Measurements from ENCODE around the gene KIAA0232.

The KIAA0232 gene

GRCh38 chr4:6813725-6814124 lies 31.2 kb downstream of the KIAA0232 start:
- H3K4me1 ChIP-seq (ENCODE audit: insufficient read depth, low read length): no peaks in the 10 kb centered on the region
- no peaks in the 10 kb centered on the region for H3K27me3 ChIP-seq (ENCODE audit: insufficient read depth, low read length, poor library complexity)
- peaks cover 2% of the 10 kb centered on the region; the same call in 1 of the 2 replicates for H3K36me3 ChIP-seq (ENCODE audit: insufficient read depth, low read length)
- H4K20me1 ChIP-seq (ENCODE audit: insufficient read depth, low read length): peaks cover 25% of the 10 kb centered on the region; the same call in 1 of the 2 replicates
- H3K4me2 ChIP-seq (ENCODE audit: insufficient read depth, low read length): no peak overlapping the region
- peaks cover 11% of the 10 kb centered on the region for H3K9me3 ChIP-seq (ENCODE audit: insufficient read depth, low read length, severe bottlenecking)
- no peak overlapping the region for H2AFZ ChIP-seq (ENCODE audit: low read depth, low read length)
- no peak for TF ChIP-seq EZH2 (IDR thresholded peaks at IDR 0.05; ENCODE audit: borderline replicate concordance, low read depth, low read length, severe bottlenecking)
- TF ChIP-seq CTCF (IDR thresholded peaks at IDR 0.05; ENCODE audit: borderline replicate concordance, extremely low read depth, low read length, poor library complexity, severe bottlenecking): no peak
- H3K27ac ChIP-seq (ENCODE audit: low read length): no peak overlapping the region
- H3K4me3 ChIP-seq (ENCODE audit: low read depth in 1 of 2, low read length in 2 of 2): no peak overlapping the region
- DNase-seq: no peak
- no peak overlapping the region for H3K9ac ChIP-seq (ENCODE audit: low read depth, low read length)
- H3K79me2 ChIP-seq (ENCODE audit: insufficient read depth, low read length): peaks cover 87% of the 10 kb centered on the region
- no peak for ATAC-seq (ENCODE audit: insufficient read depth, low read depth)

GRCh38 chr4:6815029-6815836 lies 32.7 kb downstream of the KIAA0232 start:
- DNase-seq (no peak), ATAC-seq (ENCODE audit: insufficient read depth, low read depth) (no peak)
- Histone ChIP-seq H4K20me1 (ENCODE audit: insufficient read depth, low read length) (peaks cover 23% of the 10 kb centered on the region; the same call in 1 of the 2 replicates), H3K27me3 (ENCODE audit: insufficient read depth, low read length, poor library complexity) (no peaks in the 10 kb centered on the region), H2AFZ (ENCODE audit: low read depth, low read length) (no peak overlapping the region), H3K4me2 (ENCODE audit: insufficient read depth, low read length) (no peak overlapping the region), H3K79me2 (ENCODE audit: insufficient read depth, low read length) (peaks cover 90% of the 10 kb centered on the region), H3K36me3 (ENCODE audit: insufficient read depth, low read length) (peaks cover 5% of the 10 kb centered on the region; the same call in 1 of the 2 replicates), H3K9ac (ENCODE audit: low read depth, low read length) (no peak overlapping the region), H3K4me1 (ENCODE audit: insufficient read depth, low read length) (no peaks in the 10 kb centered on the region), H3K9me3 (ENCODE audit: insufficient read depth, low read length, severe bottlenecking) (peaks cover 19% of the 10 kb centered on the region), H3K4me3 (ENCODE audit: low read depth in 1 of 2, low read length in 2 of 2) (no peak overlapping the region), H3K27ac (ENCODE audit: low read length) (no peak overlapping the region)
- TF ChIP-seq EZH2 (IDR thresholded peaks at IDR 0.05; ENCODE audit: borderline replicate concordance, low read depth, low read length, severe bottlenecking): no peak
- no peak for TF ChIP-seq CTCF (IDR thresholded peaks at IDR 0.05; ENCODE audit: borderline replicate concordance, extremely low read depth, low read length, poor library complexity, severe bottlenecking)

DNA sequence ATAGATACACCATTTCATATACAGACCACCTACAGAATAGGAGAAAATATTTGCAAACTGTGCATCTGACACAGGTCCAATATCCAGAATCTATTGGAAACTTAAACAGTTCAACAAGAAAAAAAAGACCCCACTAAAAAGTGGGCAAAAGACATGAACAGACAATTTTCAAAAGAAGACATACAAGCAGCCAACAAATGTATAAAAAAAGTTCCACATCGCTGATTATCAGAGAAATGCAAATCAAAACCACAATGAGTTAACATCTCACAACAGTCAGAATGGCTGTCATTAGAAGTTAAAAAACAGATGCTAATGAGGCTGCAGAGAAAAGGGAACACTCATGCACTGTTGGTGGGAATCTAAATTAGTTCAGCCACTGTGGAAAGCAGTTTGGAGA lies 36.8 kb downstream of the KIAA0232 start:
- H4K20me1 ChIP-seq (ENCODE audit: insufficient read depth, low read length): peaks cover 15% of the 10 kb centered on the region
- DNase-seq (no peak), ATAC-seq (ENCODE audit: insufficient read depth, low read depth) (no peak)
- H3K9ac ChIP-seq (ENCODE audit: low read depth, low read length): no peak overlapping the region
- TF ChIP-seq EZH2 (IDR thresholded peaks at IDR 0.05; ENCODE audit: borderline replicate concordance, low read depth, low read length, severe bottlenecking): no peak
- TF ChIP-seq CTCF (IDR thresholded peaks at IDR 0.05; ENCODE audit: borderline replicate concordance, extremely low read depth, low read length, poor library complexity, severe bottlenecking): no peak
- peaks cover 91% of the 10 kb centered on the region for H3K79me2 ChIP-seq (ENCODE audit: insufficient read depth, low read length)
- no peak overlapping the region for H2AFZ ChIP-seq (ENCODE audit: low read depth, low read length)
- H3K4me3 ChIP-seq (ENCODE audit: low read depth in 1 of 2, low read length in 2 of 2): no peak overlapping the region
- H3K27ac ChIP-seq (ENCODE audit: low read length): no peak overlapping the region
- H3K4me2 ChIP-seq (ENCODE audit: insufficient read depth, low read length): no peak overlapping the region
- no peaks in the 10 kb centered on the region for H3K4me1 ChIP-seq (ENCODE audit: insufficient read depth, low read length)
- H3K36me3 ChIP-seq (ENCODE audit: insufficient read depth, low read length): peaks cover 11% of the 10 kb centered on the region
- peaks cover 23% of the 10 kb centered on the region for H3K9me3 ChIP-seq (ENCODE audit: insufficient read depth, low read length, severe bottlenecking)
- no peaks in the 10 kb centered on the region for H3K27me3 ChIP-seq (ENCODE audit: insufficient read depth, low read length, poor library complexity)
